Hindlimb muscle (tissue), 1 donor: ENCODE measurements around the gene JCAD. TPM values are rescaled to one million over a fixed set of nuclear protein-coding genes. Genes with fewer than 3 reads are reported as not detected.

Experiments used
- DNase-seq: peaks from one replicate; pipeline ENCODE4 v3.0.0-alpha.2; 2013
- polyA plus RNA-seq: library from polyadenylated mRNA; unstranded; fragments of 120-200 nt; gene quantifications from one replicate; pipeline ENCODE4 v1.2.1, GENCODE V29; 2013; ENCODE audit not compliant: insufficient read length

JCAD gene
- polyA plus RNA-seq, 1 donor: 22.9 TPM

- DNase-seq: no peak
Measured at GRCh38 chr10:30046476-30046875, 12.9 kb downstream of the JCAD start.

- no peak for DNase-seq
Measured at GRCh38 chr10:30045961-30046360, 13.4 kb downstream of the JCAD start.

GRCh38 chr10:30043476-30044270 lies 15.7 kb downstream of the JCAD start:
- no peak for DNase-seq

GRCh38 chr10:30042820-30043219 lies 16.6 kb downstream of the JCAD start:
- no peak for DNase-seq

DNA sequence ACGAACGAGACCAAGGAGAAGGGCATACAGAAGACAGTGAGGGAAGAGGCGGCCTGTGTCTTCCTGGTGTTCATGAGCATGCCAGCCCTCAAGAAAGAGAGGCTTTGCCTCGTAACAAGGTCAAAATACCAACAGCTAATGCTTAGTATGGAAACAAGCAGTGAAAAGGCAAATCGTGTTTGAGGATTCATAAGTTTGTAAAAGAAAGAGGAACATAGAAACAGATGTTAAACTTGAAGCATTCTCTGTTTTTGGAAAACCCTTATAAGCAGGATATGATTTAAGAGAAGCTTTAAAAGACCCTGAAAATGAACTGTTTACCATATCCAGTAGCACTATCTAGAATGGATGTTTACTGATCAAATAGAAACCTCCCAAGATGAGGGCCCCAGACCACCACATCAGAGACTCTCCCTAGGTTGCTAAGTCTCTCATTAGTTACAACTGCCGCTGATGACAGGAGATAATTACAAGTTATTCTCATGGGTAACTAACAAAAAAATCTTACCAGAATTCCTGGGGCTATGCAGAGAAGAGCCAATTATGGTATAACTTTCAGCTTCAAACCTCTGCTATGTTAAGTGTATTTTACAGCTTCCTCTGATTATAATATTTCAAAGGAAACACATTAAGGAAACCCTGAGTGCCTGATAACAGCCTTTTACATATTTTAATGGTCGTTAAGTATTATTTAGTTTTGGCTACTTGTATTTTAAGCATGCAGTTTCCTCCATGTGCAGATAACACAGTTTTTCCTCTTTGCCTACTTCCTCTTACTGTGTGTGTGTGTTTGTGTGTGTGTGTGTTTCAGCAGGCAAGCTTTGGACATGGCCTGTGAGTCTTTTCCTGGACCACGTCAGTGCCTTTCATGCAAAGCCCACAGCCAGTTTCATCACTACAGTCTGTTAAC lies 17.9 kb downstream of the JCAD start:
- no peak for DNase-seq

DNA sequence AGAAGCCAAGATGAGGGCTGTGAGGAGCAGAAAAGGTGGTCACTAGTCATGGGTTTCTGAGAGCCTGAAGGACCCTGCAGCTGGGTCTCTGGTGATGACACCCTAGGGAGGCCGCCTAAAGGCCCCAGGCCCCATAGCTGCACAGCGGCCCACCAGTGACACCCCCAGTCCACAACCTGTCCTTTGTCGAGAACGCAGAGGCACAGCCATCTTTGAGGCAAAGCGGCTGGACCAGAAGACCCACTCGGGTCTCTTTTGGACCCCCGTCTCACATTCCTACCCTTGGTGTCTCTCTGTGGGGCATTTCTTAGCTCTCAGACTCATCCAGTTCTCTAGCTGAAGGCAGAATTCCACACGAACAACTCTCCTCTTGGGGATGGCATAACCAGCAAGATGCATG lies 18.8 kb downstream of the JCAD start:
- no peak for DNase-seq

DNA sequence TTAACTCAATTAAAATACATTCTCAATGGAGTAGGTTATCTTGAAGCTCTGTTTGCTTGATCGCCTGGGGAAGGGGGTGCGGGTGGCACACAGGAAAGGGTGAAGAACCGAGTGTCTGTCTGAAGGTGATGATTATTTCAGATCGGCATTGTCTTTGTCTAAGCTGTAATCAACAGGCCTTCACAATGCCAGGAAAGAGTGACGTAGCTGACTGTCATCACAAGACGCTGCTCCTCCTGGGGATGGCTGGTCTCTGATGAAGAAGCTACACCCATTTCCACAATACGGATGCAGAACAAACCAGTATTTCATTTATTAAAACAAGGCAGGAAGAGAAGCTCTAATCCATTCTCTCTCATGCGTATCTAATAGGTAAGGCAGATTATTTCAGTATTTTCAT lies 19.4 kb downstream of the JCAD start:
- no peak for DNase-seq

DNA sequence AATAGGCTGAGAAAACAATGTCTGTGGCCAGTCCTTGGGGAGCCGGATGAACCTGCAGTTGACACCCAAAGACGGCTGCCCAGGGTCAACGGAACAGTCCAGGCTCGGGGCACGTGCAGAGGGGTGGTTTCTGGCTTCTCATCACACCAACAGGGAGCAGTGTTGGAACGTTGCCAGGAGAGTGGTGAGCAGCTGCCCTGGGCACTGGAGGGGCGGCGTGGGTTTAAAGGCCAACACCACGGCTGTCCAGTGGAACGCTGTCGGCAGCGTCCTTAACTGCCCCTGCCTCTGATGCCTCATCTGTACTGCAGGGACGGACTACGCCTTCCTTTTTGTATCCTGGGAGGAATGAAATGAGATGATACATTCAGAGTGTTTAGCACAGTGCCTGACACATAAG lies 19.8 kb downstream of the JCAD start:
- DNase-seq: no peak

DNA sequence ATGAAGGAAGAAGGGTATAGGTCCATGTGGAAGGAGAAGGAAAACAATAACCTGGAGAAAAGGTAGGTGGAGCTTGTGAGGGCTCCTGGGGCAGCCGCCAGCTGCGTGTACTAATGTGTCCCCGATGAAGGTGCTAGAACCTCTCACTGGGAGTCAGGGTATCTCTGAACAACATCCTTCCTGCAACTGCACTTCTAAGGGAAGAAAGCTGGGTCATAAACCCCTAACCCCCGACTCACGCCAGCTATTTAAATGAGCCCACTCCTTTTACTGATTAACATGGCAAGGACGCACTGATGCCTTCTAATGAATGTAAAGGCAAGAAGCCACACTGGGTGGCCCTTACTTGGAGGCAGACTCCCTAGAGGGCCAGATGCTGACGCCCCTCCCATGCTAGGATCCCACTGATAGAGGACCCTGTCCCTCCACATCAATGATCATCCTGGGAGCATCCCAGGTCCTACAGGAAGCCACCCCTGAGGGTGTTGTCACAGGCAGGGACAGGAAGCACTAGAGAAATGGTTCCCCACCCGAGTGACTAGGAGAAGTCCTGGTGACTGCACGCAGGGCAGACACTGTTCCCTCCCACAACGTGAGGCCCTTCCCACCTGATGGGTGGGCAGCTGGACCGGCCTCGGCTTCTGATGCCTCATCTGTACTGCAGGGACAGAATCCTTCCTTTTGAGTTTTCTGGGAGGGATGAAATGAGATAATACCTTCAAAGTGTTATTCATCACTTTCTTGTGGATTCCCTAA lies 20.4 kb downstream of the JCAD start:
- DNase-seq: no peak

GRCh38 chr10:30037620-30038336 lies 21.6 kb downstream of the JCAD start:
- DNase-seq: no peak

DNA sequence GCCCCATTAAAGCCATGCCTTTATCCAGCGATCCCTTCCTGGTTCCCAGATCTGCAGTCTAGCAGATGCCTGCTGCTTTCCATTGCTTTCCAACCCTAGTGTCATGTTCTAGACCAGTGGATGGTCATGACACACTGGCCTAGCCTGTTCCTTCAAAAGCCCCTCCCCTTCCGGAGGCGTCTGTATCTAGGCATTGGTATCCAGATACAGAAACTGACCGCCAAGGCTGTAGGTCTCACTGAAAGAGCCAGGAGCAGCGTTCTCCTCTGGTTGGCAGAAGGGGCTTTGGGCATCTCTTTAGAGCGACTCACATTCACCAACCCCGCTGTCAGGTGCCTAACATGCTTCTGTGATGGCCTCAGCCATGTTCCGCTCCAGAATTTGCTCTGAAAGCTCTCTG lies 22.6 kb downstream of the JCAD start:
- DNase-seq: no peak

GRCh38 chr10:30036341-30036740 lies 23.0 kb downstream of the JCAD start:
- DNase-seq: no peak

- DNase-seq: no peak
Measured at GRCh38 chr10:30034433-30035137, 24.8 kb downstream of the JCAD start.

DNA sequence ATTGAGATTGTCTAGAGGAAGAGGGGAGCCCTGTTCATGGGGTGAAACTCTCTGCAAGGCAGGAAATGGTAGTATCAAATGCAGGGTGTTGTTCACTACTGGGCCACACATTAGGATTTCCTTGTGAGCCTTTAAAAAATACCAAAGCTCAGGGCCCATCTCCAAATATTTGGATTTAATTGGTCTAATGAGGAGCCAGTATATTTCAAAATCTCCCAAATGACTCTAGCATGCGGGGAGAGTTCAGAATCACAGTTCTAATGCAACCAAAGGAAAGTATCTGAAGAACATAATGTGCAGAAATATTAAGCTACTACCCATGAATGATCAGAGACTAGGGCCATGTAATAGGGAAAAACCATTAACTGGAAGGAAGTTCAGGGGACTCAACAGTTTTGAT lies 27.3 kb downstream of the JCAD start:
- DNase-seq: no peak

- no peak for DNase-seq
Measured at GRCh38 chr10:30029872-30030256, 29.5 kb downstream of the JCAD start.

- peak; percentile 51 for DNase-seq
Measured at GRCh38 chr10:30029164-30029871, 30.1 kb downstream of the JCAD start.

- DNase-seq: no peak
Measured at GRCh38 chr10:30028738-30029030, 30.7 kb downstream of the JCAD start.

DNA sequence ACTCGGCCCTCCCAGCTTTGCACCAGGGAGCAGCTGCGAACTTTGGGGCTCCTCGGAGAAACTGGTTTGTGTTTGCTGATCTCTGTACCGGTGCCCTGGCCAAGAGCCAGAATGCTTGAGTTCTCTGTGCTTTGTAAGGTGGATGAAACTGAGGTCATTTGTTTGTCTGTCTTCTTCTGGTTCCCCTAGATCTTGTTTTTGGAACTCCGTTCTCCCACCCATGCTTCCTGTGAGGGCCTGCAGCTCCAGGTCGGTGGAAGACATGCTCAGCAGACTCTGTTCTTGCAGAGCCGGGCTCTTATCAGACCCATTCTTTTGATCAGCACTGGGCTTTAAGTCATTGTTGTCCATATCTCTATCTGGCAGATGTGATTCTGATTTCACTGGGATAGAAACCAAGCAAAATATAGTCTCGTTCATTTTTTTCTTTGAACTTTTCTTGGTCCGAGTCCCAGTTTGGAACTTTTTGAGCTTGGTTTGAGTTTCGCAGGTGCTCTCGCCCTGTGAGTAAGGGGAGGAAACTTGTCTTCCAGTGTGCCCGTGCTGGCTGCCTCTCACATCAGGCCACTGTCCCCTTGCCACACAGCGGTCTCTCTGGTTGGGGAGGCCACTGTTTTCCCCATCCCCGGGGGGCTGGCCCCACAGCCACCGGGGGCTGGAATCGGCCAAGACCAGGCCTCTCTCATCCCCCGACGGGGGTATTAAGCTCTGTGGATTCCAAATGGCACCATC lies 31.2 kb downstream of the JCAD start:
- DNase-seq: no peak

- no peak for DNase-seq
Measured at GRCh38 chr10:30027057-30028005, 32.1 kb downstream of the JCAD start.
